Activated gamma-delta T cell treated with anti-CD3 and anti-CD28 coated beads, Interleukin-2, amount 50 U/mL, for 16 hours (primary cell): ENCODE results near the gene PLEKHM2.
"Not testable (repeated sequence)": the region's sequence is repeated elsewhere in the genome, so short reads cannot be mapped to it uniquely, and the experiment has no call there.

Source experiments
- DNase-seq: peaks from one replicate; pipeline ENCODE4 v3.0.0-alpha.2; 2020; ENCODE audit warnings: low read depth

PLEKHM2 gene

DNA sequence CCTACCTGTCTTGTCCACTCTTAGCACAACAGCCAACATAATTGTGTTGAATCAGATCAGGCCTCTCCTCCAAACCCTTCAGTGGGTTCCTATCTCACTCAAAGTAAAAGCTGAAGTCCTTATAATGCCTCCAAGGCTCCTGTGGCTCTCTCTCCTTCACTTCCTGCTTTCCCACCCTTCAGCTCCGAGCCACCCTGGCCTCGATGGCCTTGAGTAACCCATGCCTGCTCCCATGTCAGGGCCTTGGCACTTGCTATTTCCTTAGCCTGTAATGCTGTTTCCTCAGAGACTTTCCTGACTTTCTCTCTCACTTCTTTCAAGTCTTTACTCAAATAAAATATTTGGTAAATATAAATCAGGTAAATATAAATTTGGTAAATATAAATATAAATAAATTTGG is 8.1 kb upstream of the PLEKHM2 start:
- no peak for DNase-seq

DNA sequence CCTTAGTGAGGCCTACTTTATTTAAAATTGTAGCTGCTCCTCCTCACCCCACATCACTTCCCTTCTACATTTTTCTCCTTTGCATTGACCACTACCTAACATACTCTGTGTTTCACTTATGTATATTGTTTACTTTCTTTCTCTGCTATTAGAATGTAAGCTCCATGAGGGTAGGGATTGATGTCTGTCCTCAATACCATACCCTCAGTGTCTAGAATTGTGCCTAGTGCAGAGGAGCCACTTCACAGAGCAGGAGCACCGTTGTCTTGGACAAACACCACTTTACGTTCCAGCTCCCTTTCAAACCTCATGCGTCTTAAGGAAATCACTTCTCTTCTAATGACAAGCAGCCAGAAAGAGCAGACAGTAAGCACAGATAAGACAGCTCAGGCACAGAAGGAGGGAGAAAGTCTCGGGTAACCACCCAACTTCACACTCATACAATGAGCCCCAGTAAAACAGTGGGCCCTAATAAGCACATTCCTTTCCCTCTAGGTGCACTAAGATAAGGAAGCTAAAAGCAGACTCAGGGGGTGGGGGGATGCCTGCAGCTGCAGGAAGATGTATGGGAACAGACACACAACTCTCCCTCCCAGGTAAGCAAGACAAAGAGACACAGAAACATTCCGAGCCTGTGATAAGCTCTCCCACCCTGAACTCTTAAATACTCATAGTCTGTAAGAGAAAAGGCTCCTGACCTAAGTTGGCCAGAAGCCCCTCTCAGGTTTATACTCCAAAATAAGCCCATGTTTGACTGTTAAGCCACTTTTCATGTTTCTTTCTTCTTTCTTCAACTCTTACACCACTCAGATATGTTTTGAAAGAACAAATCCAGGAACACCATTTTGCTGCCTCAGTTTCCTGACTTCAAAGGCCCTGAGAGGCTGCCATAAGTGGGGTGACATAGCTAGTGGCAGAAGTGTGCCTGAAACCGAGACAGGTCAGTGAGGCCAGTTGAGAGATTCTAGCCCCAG is 7.1 kb upstream of the PLEKHM2 start:
- no peak for DNase-seq

DNA sequence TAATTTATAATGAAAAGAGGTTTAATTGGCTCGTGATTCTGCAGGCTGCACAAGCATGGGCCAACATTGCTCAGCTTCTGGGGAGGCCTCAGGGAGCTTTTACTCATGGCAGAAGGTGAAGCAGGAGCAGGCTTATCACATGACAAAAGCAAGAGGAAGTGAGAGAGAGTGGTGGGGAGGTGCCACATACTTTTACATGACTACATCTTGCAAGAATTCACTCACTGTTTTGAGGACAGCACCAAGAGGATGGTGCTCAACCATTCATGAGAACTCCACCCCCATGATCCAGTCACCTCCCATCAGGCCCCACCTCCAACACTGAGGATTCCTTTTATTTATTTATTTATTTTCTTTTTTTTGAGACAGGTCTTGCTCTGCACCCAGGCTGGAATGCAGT is 5.5 kb upstream of the PLEKHM2 start:
- no peak for DNase-seq

DNA sequence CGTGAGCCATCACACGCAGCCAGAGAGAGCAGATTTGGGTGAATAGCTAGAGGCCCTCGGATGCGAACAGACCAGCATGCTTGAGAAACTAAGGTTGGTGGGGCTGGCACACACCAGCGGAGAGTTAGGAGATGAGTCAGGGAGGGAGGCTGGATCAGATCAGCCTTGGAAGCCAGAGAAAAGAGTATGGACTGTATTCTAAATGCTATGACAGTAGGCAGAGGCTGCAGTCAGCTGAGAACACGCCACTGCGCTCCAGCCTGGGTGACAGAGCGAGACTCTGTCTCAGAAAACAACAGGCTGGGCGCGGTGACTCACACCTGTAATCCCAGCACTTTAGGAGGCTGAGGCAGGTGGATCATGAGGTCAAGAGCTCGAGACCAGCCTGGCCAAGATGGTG is 4.0 kb upstream of the PLEKHM2 start:
- no peak for DNase-seq

DNA sequence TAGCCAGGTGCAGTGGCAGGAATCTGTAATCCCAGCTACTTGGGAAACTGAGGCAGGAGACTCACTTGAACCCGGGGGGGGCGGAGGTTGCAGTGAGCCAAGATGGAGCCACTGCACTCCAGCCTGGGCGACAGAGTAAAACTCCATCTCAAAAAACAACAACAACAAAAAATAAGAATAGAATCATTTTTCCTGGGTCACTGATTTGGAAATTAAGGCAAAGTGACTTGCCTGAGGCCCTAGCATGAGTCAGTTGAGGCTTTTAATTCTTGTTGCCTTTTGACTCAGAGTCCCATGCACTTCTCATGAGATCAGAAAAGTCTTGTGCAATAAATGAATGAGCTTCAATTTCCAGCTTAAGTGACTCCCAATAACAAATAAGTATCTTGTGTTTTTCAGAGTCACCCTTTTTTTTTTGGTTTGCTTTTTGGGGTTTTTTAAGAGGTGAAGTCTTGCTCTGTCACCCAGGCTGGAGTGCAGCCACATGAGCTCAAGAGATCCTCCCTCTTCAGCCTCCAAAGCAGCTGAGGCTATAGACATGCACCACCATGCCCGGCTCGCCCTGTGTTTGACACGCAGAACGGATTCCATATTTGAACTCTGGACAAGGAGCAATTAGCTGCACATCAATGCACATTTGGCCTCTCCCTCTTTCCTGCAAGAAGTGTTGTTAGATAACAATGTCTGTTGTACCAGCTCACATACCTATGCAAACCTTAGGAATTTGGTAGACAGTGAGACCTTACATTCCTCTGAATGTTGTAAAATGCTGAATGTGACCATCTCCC is 3.4 kb upstream of the PLEKHM2 start:
- no peak for DNase-seq

DNA sequence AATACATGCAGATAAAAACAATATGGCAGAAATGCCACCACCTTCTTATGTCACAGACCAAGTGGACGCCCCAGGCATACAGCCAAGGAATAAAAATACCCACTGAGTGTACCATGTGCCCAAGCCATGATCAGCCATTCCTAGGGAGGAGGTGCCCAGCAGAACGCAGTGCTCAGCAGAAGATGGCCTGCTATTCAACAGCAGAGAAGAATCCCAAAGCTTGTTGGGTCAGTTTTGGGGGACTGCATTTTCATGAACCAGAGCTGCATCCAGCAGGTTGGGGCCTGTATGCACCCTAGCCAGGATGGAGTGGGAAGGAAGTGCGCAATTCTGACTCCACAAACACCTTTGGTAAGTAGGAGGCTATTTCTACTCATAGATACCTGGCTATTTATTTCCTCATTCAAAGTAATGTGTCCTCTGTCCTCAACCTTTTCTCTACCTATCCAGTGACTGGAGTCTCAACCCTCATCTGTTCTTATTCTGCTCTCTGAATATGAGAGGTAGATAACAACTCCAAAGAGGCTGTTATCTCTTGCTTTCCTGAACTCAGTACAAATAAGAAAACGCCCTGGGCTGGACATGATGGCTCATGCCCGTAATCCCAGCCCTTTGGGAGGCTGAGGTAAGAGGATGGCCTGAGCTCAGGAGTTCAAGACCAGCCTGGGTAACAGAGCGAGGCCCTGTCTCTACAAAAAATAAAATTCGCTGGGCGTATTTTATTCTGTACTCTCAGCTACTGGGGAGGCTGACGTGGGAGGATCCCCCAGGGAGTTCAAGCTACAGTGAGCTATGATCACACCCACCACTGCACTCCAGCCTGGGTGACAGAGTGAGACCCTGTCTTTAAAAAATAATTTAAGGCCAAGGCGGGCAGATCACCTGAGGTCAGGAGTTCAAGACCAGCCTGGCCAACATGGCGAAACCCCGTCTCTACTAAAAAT is 2.5 kb upstream of the PLEKHM2 start:
- DNase-seq = no peak

DNA sequence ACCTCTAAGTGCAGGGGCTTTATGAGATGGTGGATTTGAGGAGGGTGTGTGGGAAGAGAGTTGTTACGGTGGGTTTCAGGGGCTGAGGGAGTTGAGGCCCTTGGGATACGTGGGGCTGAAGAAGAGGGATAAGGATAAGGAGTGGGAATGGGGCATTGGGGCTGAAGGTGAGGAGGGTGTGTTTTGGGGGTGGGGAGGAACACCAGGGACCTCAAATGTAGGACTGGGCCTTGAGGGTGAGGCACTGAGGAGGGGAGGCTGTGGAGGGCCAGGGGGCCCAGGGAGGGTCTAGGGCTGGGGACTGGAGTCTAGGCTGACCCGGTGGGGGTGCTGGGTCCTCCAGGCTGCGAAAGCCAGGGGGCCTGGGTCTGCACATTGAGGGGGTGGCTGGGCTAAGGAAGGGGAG is 1.2 kb upstream of the PLEKHM2 start:
- DNase-seq = no peak

DNA sequence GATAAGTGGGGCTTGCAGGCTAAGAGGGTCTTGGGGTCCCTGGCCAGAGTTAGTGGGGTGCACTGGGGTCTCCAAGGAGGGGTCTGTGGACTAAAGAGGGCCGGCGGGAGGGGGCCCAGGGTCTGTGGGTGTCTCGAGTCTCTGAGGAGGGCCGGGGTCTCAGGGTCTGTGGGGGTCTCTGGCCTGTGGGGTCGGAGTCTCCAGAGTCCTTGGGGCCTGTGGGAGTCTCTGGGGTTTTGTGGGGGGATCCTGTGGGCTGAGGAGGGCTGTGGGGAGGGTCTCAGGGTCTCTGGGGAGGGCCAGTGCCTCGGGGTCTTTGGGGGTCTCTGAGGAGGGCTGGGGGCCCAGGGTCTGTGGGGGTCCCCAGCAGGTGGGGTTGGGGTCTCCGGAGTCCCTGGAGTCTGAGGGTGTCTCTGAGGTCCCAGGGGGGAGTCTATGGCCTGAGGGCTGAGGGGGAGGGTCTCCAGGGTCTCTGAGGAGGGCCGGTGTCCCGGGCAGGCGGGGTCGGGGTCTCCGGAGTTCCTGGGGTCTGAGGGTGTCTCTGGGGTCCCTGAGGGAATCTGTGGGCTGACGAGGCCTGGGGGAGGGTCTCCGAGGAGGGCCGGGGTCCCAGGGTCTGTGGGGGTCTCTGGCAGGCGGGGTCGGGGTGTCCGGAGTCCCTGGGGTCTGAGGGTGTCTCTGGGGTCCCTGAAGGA is 628 bp upstream of the PLEKHM2 start:
- no peak for DNase-seq

DNA sequence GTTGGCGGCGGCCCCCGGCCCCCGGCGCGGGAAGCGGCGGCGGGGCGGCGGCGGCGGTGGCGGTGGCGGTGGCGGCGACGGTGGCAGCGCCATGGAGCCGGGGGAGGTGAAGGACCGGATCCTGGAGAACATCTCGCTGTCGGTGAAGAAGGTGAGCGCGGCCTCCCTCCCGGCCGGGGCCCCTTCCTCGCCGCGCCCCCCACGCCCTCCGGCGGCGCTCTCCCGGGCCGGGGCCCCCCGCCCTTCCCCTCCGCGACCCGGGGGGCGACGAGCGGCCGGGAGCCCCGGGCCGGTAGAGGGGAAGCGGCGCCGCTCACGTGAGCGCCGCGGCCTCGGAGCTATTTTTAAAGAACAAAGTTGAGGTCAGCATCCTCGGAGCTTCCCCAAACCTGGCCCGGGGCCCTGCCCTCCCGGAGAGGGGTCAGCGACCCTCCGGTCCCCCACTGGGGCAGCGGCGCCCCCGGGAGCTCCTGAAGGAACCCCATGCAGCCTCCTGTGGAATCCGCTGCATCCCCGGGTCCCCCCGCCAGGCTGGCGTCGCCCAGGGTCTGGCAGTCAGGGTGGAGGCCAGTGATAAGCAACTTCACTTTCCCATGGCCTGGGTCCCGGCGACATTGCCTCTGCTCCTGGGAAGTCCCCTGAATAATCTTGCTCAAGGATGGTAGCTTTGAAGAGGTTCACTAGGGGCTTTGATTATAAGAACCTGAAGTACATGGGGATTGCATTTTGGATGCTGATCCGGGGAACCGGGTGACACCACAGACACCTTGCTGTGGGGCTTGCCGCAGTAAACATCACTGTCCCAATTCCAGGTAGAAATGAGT is 560 bp downstream of the PLEKHM2 start:
- DNase-seq = no peak

DNA sequence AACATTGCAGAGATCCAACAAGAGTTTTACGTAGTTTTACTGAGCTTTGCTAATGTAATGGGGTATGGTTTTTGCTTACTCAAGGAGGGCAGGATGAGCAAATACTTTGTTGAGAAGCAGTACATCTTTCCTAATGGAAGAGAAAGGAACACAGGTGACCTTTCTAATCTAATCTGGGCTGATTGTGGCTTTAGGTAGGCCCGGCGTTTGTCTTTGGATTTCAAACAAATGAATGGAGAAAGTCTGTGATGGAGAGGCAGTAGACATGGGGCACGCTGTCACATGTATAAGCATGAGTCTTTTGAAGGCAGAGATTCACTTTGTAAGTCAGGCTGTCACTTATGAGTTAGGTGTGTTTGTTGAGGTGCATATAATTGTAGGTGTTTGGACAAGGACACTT is 1.7 kb downstream of the PLEKHM2 start:
- DNase-seq = no peak

DNA sequence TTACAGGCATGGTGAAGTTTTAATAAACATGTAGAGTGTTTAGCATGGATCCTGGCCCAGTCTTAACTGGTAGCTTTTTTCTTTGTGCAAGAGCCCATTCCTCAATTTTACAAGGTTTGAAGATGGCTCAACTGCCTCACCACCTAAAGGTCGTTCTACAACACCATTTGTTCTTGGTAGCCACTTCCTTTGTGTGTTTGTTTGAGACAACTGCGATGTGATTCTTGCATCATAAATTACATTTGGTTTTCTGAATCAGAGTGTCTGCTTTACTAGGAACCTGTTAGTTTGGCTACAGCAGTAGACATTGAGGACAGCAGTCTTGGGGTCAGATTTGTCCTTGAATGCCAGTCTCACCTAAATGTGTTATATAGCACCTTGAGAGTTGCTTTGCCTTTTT is 3.3 kb downstream of the PLEKHM2 start:
- no peak for DNase-seq

DNA sequence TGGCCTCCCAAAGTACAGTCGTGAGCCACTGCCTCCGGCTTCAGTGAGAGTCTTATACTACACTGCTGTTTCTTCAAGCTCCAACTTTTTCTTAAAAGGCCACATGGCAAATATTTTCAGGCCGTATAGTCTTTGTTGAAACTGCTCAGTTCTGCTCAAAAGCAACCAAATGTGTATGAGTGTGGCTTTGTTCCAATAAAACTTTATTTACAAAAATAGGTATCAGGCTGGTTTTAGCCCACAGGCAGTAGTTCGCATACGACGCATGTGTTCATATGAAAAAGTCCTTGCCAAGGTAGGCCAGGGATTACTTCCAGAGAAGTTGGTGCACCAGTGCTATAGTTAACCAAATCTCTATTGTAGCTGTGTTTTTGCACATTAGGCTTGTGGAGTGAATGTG is 6.2 kb downstream of the PLEKHM2 start:
- DNase-seq = no peak

DNA sequence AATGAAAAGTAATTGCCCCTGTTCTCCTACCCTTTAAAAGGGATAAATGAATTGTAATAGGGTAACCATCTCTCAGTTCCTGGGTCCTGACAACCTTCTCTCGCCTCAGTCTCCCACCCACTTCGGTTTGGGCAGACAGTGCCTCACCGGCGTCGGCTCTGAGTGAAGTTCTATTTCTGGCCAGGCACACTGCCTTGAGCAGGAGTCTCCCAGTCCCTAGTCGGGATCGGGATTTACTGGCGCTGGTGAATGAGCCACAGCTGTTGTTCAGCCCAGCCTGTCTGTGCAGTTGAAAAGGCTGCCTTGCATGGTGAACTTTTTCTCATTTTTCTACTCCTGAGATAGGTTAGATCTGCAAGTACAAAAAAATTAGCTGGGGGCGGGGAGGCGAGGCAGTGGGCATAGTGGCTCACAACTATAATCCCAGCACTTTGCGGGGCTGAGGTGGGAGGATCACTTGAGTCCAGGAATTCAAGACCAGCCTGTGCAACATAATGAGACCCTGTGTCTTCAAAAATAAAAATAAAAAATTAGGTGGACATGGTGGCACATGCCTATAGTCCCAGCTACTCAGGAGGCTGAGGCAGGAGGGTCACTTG is 7.4 kb downstream of the PLEKHM2 start:
- DNase-seq = no peak

DNA sequence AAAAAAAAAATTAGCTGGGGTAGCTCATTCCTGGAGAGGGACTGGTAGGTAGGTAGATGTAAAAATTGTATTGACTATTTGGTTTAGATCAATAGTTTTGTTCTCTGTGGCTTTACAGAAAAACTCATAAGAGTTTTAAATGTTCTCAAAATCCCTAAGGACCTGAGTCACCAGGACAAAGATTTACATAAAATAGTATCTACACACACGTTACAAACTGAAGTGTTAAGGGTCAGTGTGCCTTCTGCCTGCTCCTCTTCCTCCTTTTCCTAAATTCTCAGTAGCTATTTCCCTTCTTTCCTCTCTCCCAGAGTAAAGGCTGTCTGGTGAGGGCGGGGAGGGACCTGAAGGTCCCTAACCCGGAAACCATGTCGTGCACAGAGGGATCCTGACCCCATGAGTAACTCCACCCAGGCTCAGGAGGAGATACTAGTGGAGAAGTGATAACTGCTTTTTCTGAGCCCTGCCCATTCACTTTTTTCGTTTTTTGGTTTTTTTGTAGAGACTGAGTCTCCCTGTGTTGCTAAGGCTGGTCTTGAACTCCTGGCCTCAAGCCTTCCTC is 8.1 kb downstream of the PLEKHM2 start:
- DNase-seq = no peak

DNA sequence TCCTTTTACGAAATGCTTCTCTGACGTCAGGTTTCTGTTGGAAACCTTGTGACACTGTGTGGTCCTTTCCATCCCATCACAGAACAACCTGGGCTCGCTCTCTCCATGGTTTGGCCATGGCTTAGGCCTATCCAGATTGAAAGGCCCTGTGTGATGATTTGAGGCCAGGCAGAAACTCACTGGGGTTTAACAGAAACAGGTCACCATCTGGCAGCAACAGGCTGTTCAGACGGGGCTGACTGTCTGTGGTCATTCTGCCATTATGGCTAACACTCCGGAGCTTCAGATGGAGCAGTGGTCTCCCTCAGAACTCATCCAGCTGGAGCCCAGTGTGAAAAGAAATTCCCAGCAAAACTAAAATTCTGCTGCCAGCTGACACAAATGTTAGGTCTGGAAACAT is 9.3 kb downstream of the PLEKHM2 start:
- no peak for DNase-seq

DNA sequence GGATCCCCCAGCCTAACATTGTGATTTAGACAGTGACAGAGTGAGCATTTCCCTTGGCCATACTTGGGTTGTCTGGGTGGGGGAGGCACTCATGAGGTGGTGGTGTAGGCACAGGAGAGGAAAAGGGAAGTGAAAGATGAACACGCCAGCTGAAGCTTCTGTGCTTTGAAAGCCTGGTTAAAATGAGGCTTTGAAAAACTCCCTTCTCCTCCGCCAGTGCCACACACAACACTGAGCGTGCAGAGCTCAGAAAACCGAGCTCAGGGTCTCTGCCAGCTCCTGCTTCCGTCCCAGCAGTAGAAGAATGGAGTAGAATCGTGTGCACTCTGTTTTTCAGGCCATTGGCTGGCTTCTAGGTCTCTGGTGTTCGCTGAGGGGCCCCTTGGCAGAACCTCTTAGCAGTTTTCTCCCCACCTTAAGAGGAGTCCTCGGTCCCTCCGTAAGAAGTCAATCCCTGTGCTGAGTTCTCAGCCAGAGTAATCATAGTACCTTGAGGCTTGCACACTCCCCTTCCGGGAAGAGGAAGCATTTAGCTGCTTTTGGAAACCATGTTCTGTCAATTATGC is 12.9 kb downstream of the PLEKHM2 start:
- no peak for DNase-seq

DNA sequence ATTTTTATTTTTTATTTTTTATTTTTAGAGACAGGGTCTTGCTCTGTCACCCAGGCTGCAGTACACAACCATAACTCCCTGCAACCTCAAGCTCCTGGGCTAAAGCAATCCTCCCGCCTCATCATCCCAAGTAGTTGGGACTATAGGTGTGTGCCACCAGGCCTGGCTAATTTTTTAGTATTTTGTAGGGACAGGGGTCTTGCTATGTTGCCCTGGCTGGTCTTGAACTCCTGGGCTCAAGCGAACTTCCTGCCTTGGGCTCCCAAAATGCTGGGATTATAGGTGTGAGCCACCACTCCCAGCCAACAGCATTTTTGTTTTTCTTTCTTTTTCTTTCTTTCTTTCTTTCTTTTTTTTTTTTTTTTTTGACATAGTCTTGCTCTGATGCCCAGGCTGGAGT is 14.1 kb downstream of the PLEKHM2 start:
- DNase-seq = no peak

DNA sequence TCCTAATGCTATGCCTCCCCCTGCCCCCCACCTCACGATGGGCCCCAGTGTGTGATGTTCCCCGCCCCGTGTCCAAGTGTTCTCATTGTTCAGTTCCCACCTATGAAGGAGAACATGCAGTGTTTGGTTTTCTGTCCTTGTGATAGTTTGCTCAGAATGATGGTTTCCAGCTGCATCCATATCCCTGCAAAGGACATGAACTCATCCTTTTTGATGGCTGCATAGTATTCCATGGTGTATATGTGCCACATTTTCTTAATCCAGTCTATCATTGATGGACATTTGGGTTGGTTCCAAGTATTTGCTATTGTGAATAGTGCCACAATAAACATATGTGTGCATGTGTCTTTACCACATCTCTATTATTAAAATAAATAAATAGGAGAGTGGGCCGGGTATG is 15.2 kb downstream of the PLEKHM2 start:
- not testable (repeated sequence) for DNase-seq

DNA sequence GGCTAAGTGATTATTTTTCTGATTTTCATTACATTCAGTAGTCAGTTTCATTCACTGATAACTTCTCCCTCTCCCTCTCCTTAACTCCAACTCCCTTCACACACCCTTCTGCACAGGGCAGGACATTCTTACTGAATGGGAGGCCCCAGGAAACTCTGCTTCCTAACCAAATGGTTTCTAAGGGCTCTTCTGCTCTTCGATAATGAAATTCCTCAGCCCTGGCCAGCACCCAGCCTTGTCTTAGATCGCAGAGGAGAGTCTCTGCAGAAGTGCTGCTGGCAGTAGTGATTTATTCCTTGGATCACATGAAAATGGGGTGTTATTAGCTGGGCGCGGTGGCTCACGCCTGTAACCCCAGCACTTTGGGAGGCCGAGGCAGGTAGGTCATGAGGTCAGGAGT is 16.4 kb downstream of the PLEKHM2 start:
- DNase-seq = no peak

DNA sequence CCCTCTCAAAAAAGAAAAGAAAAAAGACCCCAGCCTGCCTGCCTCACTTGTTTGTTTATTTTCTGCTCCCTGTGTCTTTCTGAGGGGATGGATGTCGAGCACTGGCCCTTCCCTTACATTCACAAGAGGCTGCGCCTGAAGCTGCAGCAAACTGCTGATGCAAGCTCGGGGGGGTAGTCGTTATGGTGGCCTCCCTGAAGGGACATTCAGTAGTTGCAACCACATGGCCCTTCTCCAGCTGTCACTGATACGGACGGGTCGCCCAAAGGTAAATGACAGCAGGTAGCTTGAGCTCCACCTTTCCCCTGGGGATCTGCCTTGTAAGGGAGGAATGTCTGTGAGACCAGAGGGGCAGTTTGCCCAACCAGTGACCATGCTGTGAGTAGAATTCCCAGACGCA is 17.7 kb downstream of the PLEKHM2 start:
- no peak for DNase-seq
